Measurements from ENCODE around the gene NID2. TPM values are rescaled to one million over a fixed set of nuclear protein-coding genes. Genes with fewer than 3 reads are reported as not detected.

NID2 gene
- total and polyA plus RNA-seq, 9 of the 15 experiments (the other 6 are each of a cell fraction or from before 2014, with no cell fraction given), result 0.04 to 0.45 (median 0.16) TPM; not detected in 3

DNA sequence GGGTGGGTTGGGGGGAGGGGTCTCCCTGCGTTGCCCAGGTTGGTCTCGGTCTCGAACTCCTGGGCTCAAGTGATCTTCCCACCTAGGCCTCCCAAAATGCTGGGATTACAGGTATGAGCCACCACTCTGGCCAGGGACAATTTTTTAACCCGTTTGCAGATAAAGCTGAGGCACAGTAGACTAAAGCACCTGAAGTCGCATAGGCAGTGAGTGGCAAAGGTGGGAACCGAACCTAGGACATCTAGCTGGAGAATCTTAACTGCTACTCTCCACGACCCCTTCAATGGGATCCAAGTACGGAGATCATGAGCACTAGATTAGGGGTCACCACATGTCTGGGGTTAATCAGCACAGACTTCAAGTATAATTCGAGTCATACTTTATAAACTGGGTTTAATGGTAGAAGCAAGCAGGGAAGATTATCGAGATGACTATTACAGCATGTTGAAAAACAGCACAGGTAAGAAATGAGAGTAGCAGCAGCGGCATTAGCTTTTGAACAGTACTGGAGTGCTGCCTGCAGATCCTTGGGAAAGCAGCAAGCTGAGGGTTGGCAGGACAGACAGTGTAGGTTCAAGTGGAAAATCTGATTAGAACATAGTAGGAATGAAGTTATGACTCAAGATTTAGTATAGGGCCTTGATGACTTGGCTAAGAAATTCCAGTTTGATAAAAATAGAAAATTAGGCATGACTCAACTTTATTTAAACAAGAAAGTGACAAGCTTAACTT, 23.9 kb downstream of the NID2 start:
- no peaks in the 10 kb centered on the region for H3K9me3 ChIP-seq (replicated peaks; ENCODE audit: control insufficient read depth, insufficient read depth, low read depth, low read length)
- no peak overlapping the region for H3K9ac ChIP-seq (ENCODE audit: insufficient read depth in 1 of 2, low read depth in 2 of 2, low read length in 2 of 2)
- H3K4me1 ChIP-seq (replicated peaks in 1 of 2; ENCODE audit: control insufficient read depth in 2 of 2, insufficient read depth in 2 of 2, low read length in 2 of 2), result no peaks in the 10 kb centered on the region
- WGBS (ENCODE audit: insufficient coverage, low coverage, missing lambda C conversion rate), result under 1% methylated on average over 11 of the region's 11 CpGs
- H3K79me2 ChIP-seq (ENCODE audit: control insufficient read depth, insufficient read depth, low read length), result no peaks in the 10 kb centered on the region
- in situ Hi-C loops (cut with MboI) (no loop called here), intact Hi-C loops (cut with micrococcal nuclease) (no loop called here)
- ChIA-PET POLR2A (no interaction called here), CTCF (ENCODE audit: low intra/inter-chr PET ratio) (no interaction called here)
- TF ChIP-seq SMARCA5 (IDR thresholded peaks at IDR 0.05) (no peak), NUFIP1 (IDR thresholded peaks at IDR 0.05; ENCODE audit: partially characterized antibody) (no peak), NR4A1 (CRISPR knock-in tag; IDR thresholded peaks at IDR 0.05) (no peak), NR4A1 (tag; IDR thresholded peaks at IDR 0.05) (no peak), KLF16 (IDR thresholded peaks at IDR 0.05) (no peak), NR2F6 (CRISPR knock-in tag; IDR thresholded peaks at IDR 0.05) (no peak), KDM1A (IDR thresholded peaks at IDR 0.05) (no peak), C11orf30 (IDR thresholded peaks at IDR 0.05; ENCODE audit: low read depth) (no peak), L3MBTL2 (IDR thresholded peaks at IDR 0.05) (no peak), ZEB2 (IDR thresholded peaks at IDR 0.05) (no peak), HNRNPL (IDR thresholded peaks at IDR 0.05; ENCODE audit: low read depth, low read length) (no peak)
- TF ChIP-seq, protein P1, sequence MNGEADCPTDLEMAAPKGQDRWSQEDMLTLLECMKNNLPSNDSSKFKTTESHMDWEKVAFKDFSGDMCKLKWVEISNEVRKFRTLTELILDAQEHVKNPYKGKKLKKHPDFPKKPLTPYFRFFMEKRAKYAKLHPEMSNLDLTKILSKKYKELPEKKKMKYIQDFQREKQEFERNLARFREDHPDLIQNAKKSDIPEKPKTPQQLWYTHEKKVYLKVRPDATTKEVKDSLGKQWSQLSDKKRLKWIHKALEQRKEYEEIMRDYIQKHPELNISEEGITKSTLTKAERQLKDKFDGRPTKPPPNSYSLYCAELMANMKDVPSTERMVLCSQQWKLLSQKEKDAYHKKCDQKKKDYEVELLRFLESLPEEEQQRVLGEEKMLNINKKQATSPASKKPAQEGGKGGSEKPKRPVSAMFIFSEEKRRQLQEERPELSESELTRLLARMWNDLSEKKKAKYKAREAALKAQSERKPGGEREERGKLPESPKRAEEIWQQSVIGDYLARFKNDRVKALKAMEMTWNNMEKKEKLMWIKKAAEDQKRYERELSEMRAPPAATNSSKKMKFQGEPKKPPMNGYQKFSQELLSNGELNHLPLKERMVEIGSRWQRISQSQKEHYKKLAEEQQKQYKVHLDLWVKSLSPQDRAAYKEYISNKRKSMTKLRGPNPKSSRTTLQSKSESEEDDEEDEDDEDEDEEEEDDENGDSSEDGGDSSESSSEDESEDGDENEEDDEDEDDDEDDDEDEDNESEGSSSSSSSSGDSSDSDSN (IDR thresholded peaks at IDR 0.05; ENCODE audit: borderline replicate concordance in 1 of 2, low read depth in 2 of 2, low read length in 2 of 2), result no peak
- TF ChIP-seq, protein P2, sequence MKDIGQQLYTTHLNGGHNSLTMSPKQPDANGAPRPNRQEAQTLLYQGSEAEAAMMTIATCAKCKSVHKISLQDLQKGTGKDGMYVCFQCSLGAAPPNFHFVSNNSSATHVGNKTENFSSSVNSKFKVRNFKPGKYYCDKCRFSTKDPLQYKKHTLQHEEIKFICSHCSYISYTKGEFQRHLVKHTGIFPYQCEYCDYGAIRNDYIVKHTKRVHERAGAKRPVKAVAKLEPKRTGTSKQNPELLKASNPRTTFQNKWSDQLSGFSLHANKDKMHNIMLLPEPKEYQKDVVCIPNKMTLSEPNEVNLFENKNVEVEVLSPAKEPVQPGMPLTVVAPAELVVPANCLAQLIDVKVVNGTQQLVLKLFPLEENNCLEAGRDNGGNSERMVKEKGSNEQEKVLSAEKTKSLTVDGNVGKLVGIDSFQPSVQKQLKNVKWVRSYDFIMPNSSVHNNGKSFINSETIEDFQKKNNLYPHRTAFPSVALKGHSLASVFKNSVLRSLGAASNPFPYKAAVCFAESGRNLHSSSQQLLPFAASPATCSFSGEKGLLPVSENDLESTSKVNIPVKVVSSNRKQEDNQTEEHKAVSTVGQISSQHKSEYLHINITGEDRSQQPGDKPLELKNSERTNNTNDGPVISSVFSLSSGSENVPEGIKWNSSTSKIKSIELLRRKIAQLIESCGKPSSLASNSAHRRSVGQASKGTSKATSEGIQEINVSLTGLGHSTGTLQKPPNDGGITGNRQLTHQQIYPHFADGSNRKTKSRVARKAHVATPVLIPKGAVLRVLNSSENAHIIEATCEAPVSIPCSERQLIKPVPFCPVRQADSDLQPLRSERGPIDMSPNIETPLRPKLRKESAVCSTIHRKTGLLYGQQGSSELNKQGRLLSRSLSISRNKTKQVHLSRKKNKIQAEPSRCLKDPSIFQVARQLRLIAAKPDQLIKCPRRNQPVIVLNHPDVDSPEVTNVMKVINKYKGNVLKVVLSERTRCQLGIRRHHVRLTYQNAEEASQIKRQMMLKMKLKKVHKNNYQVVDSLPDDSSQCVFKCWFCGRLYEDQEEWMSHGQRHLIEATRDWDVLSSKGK (CRISPR knock-in tag; IDR thresholded peaks at IDR 0.05), result no peak
- no peaks in the 10 kb centered on the region for H3K36me3 ChIP-seq (ENCODE audit: control insufficient read depth, insufficient read depth, low read length)
- ATAC-seq (no peak), FAIRE-seq (no peak), DNase-seq (ENCODE audit: extremely low read depth in 1 of 4, low spot score in 3 of 4) (no peak)
- BruUV-seq (replicated peaks), result no TSS peak
- H4K20me1 ChIP-seq (replicated peaks; ENCODE audit: control insufficient read depth, insufficient read depth, low read length), result no peaks in the 10 kb centered on the region
- H2AFZ ChIP-seq (ENCODE audit: low read depth, low read length), result no peak overlapping the region
- no peak overlapping the region for H3K4me2 ChIP-seq (ENCODE audit: insufficient read depth, low read length)
- no peak overlapping the region for H3K27ac ChIP-seq (ENCODE audit: extremely low read depth, low read depth, low read length)
- H3K4me3 ChIP-seq, result no peak overlapping the region
- H3K9me1 ChIP-seq (ENCODE audit: control insufficient read depth, insufficient read depth, low read length), result no peaks in the 10 kb centered on the region
- peaks cover 12 to 15% of the 10 kb centered on the region in 2 experiments; a peak in 4 of 5 replicates for H3K27me3 ChIP-seq (ENCODE audit: control insufficient read depth in 2 of 2, insufficient read depth in 2 of 2, low read length in 2 of 2)

All from K562 (cell line).